SJCRH30 (cell line): ENCODE results near the gene MAGEF1. TPM values are rescaled to one million over a fixed set of nuclear protein-coding genes. Genes with fewer than 3 reads are reported as not detected.

Source experiments
- DNase-seq, 2 experiments: peaks; one replicate each; pipeline ENCODE4 v3.0.0-alpha.2; 2015 to 2020
- H3K27ac ChIP-seq: fragments of 250-450 bp; sonication (Bioruptor Pico); 2 replicates; pipeline ENCODE4 v1.5.1; 2020; ENCODE audit warnings: mild to moderate bottlenecking, moderate library complexity
- H3K27me3 ChIP-seq: fragments of 250-450 bp; sonication (Bioruptor Pico); 2 replicates; pipeline ENCODE4 v1.5.1; 2020; ENCODE audit warnings: mild to moderate bottlenecking, moderate library complexity
- H3K36me3 ChIP-seq: fragments of 250-450 bp; sonication (Bioruptor Pico); 2 replicates; pipeline ENCODE4 v1.5.1; 2020; ENCODE audit warnings: mild to moderate bottlenecking, moderate library complexity
- H3K4me1 ChIP-seq: fragments of 250-450 bp; sonication (Bioruptor Pico); 2 replicates; pipeline ENCODE4 v1.5.1; 2020; ENCODE audit warnings: mild to moderate bottlenecking, moderate library complexity
- H3K4me3 ChIP-seq: fragments of 250-450 bp; sonication (Bioruptor Pico); 2 replicates; pipeline ENCODE4 v1.5.1; 2020; ENCODE audit warnings: mild to moderate bottlenecking, moderate library complexity
- H3K9me3 ChIP-seq: fragments of 250-450 bp; sonication (Bioruptor Pico); replicated peaks from 2 replicates; pipeline ENCODE4 v1.5.1; 2020; ENCODE audit warnings: mild to moderate bottlenecking, moderate library complexity
- total RNA-seq: library from RNA; depleted of rRNA; stranded (reverse); fragments of >200 nt; shearing (Covaris generic); gene quantifications from 2 replicates; pipeline ENCODE4 v1.2.3, GENCODE V29; 2014

The MAGEF1 gene
- total RNA-seq, 1 experiment from 2014 or later: 58.7 TPM

DNA sequence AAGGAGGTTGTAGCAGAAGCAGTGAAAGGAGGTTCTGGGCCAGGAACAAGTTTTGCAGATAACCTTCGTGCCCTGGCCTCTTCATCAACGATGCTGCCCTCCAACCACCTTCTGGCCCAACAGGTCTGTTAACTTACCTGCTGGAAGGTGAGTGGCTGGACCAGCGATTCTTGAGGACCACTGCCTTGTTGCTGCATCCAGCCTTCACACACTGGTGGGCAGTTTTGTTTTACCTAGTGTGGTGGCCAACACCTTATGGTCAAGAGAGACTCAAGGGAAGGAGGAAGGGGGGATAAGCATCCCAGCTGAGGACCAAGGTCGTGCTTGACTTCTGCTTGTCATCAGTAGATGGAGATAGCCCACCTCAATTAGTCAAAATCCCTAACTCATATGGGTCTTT is 7.8 kb upstream of the MAGEF1 start:
- Histone ChIP-seq H3K4me1 (peaks cover 22% of the 10 kb centered on the region), H3K27ac (no peak overlapping the region), H3K36me3 (no peaks in the 10 kb centered on the region), H3K27me3 (no peaks in the 10 kb centered on the region), H3K4me3 (no peak overlapping the region), H3K9me3 (no peaks in the 10 kb centered on the region)
- no peak for DNase-seq

GRCh38 chr3:184718431-184718830 is 6.6 kb upstream of the MAGEF1 start:
- H3K4me3 ChIP-seq: no peak overlapping the region
- no peaks in the 10 kb centered on the region for H3K36me3 ChIP-seq
- peaks cover 22% of the 10 kb centered on the region for H3K4me1 ChIP-seq
- H3K27ac ChIP-seq: no peak overlapping the region
- DNase-seq: no peak
- no peaks in the 10 kb centered on the region for H3K27me3 ChIP-seq
- H3K9me3 ChIP-seq: no peaks in the 10 kb centered on the region

DNA sequence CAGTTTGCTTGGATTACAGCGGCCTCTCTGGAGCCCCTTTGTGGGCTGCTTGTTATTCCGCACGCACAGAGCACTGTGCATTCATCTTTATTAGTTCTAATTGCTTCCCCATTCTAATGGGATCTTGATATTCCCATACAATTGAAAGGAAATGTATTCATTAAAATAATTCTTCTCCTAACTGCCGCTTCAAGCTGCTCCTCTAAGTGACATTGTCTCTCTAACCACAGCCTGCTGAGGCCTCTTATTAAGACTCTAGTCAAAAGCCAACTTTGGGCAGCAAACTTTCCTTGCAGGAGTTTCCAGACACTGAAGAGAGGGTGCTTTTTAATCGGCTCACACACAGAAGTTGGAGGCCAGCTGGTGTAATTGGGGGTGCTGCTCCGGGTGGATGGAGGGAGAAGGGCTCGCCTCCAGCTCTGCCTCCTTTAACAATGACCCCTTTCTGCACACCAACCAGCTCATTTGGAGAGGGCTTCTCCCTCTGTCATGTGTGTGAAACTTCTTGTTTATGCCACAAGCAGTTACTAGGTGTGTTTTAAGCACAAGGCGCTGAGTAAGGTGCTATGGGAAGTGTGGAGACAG is 5.6 kb upstream of the MAGEF1 start:
- Histone ChIP-seq H3K9me3 (no peaks in the 10 kb centered on the region), H3K27me3 (no peaks in the 10 kb centered on the region), H3K36me3 (no peaks in the 10 kb centered on the region), H3K4me1 (peaks cover 22% of the 10 kb centered on the region), H3K27ac (peak overlapping the region; percentile 74), H3K4me3 (peak overlapping the region; percentile 51)
- DNase-seq: peak in 1 of 2 experiments; percentile 42

- H3K27ac ChIP-seq: peak overlapping the region; percentile 74
- H3K36me3 ChIP-seq: no peaks in the 10 kb centered on the region
- peak; percentile 59 to 70 for DNase-seq
- peak overlapping the region; percentile 51 for H3K4me3 ChIP-seq
- H3K27me3 ChIP-seq: no peaks in the 10 kb centered on the region
- H3K9me3 ChIP-seq: no peaks in the 10 kb centered on the region
- H3K4me1 ChIP-seq: peaks cover 22% of the 10 kb centered on the region
These were observed 4.9 kb upstream of the MAGEF1 start for GRCh38 chr3:184716622-184717398.

- Histone ChIP-seq H3K9me3 (no peaks in the 10 kb centered on the region), H3K4me3 (no peak overlapping the region), H3K36me3 (no peaks in the 10 kb centered on the region), H3K4me1 (peaks cover 22% of the 10 kb centered on the region), H3K27me3 (no peaks in the 10 kb centered on the region), H3K27ac (peak overlapping the region; percentile 74; the same call in 1 of the 2 replicates)
- DNase-seq: no peak
These were observed 4.2 kb upstream of the MAGEF1 start for GRCh38 chr3:184715943-184716621.

DNA sequence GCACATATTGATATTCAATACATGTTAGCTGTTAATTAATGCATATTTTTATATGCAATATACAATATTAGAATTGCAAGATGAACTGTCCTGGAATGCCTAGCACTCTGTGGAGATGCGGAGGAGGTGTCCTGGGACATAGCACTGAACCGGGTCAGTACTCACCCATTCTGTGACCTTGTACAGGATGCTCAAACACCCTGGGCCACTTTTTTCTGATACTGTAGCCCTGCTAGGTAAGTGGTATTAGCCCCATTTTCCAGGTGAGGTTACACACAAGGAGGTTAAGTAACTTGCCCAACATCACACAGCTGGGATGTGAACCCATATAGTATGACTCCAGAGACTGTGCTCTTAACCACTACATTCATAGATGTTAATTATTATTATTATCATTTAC is 1.7 kb upstream of the MAGEF1 start:
- Histone ChIP-seq H3K4me1 (peaks cover 22% of the 10 kb centered on the region), H3K36me3 (peaks cover 17% of the 10 kb centered on the region), H3K27me3 (no peaks in the 10 kb centered on the region), H3K9me3 (no peaks in the 10 kb centered on the region), H3K27ac (no peak overlapping the region), H3K4me3 (no peak overlapping the region)
- no peak for DNase-seq

GRCh38 chr3:184713040-184713355 is 1.1 kb upstream of the MAGEF1 start:
- no peak overlapping the region for H3K4me3 ChIP-seq
- H3K27ac ChIP-seq: no peak overlapping the region
- peaks cover 18% of the 10 kb centered on the region for H3K4me1 ChIP-seq
- no peaks in the 10 kb centered on the region for H3K27me3 ChIP-seq
- DNase-seq: no peak
- H3K9me3 ChIP-seq: no peaks in the 10 kb centered on the region
- peaks cover 20% of the 10 kb centered on the region for H3K36me3 ChIP-seq

DNA sequence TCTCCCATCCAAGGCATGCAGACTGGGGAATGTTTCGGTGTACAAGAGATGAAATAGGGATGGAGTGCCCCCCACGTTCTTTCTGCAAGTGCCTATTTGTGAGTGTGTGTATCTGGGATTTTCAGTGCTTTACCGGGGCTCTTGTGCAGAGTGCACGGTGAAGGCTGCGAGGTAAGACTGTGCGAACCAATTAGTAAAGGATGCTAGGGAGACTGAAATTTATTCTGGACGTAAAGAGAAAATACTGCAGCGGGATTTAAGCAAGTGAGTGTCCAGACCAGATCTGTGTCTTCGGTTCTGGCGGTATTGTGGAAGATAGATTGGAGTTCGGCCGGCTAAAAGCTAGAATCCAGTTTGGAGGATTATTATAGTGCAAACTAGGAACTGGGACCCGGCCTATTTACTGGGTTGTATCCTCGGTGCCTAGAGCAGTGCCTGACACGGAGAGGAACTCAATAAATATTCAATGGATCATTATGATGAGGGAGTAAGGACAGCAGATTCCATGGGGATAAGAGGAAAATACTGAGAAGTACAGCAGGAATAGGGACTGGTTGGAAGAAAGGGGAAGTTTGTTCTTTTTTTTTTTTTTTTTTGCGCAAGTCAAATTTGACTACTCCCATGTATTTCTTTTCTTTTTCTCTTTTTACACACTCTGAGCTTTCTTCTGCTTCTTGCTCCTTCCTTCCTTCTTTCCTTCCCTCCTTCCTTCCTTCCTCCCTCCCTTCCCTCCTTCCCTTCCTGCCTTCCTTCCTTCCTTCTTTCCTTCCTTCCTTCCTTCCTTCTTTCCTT is 580 bp upstream of the MAGEF1 start:
- Histone ChIP-seq H3K36me3 (peaks cover 20% of the 10 kb centered on the region), H3K4me3 (peak overlapping the region; percentile 83), H3K27me3 (no peaks in the 10 kb centered on the region), H3K27ac (no peak overlapping the region; the same call in 1 of the 2 replicates), H3K4me1 (peaks cover 13% of the 10 kb centered on the region), H3K9me3 (no peaks in the 10 kb centered on the region)
- DNase-seq: no peak

DNA sequence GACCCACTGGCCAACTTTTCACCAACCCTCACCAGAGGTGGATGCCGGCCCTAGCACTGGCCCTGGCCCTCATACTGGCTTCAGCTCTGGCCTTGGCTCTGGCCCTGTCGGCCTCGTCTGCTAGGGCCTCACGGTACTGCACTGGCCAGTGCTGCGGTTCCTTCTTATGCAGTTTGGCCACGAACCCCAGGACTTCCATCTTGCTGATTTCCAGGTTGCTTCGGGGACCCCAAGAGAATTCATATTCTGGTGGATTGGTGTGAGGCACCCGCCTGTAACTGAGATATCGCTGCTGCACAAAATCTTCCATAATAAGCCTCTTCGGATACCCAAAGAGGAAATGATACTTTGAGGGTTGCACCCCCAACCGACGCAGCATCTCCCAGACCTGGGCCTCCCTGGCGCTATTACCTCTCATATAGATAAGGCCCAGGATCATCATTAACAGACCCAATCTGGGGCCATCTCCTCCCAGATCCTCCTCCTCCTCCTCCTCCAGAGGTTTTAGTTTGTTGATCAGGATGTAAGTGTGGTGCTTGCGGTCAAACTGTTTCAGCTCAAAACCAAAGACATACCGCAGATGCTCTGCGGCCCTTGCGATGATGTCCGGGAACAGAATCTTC is 883 bp downstream of the MAGEF1 start:
- Histone ChIP-seq H3K27ac (peak overlapping the region; percentile 82), H3K27me3 (no peaks in the 10 kb centered on the region), H3K36me3 (peaks cover 20% of the 10 kb centered on the region), H3K9me3 (0 out of 2 replicates have a peak, but pooled peaks cover 4% of the 10 kb centered on the region), H3K4me1 (0 out of 2 replicates have a peak, but pooled peaks cover under 1% of the 10 kb centered on the region), H3K4me3 (peak overlapping the region; percentile 83)
- DNase-seq: peak in 1 of 2 experiments; percentile 38

GRCh38 chr3:184703657-184704056 is 8.2 kb downstream of the MAGEF1 start:
- no peak for DNase-seq
- Histone ChIP-seq H3K27ac (no peak overlapping the region), H3K9me3 (0 out of 2 replicates have a peak, but pooled peaks cover 8% of the 10 kb centered on the region), H3K4me1 (no peaks in the 10 kb centered on the region; the same call in 1 of the 2 replicates), H3K27me3 (no peaks in the 10 kb centered on the region), H3K36me3 (peaks cover 3% of the 10 kb centered on the region; the same call in 1 of the 2 replicates), H3K4me3 (no peak overlapping the region)

GRCh38 chr3:184700759-184701158 is 11.1 kb downstream of the MAGEF1 start:
- Histone ChIP-seq H3K36me3 (no peaks in the 10 kb centered on the region), H3K4me1 (no peaks in the 10 kb centered on the region; the same call in 1 of the 2 replicates), H3K27ac (no peak overlapping the region), H3K9me3 (0 out of 2 replicates have a peak, but pooled peaks cover 3% of the 10 kb centered on the region), H3K4me3 (no peak overlapping the region), H3K27me3 (no peaks in the 10 kb centered on the region)
- no peak for DNase-seq

- DNase-seq: no peak
- no peak overlapping the region for H3K27ac ChIP-seq
- H3K9me3 ChIP-seq: 0 out of 2 replicates have a peak, but pooled peaks cover 3% of the 10 kb centered on the region
- no peak overlapping the region for H3K4me3 ChIP-seq
- H3K27me3 ChIP-seq: no peaks in the 10 kb centered on the region
- no peaks in the 10 kb centered on the region for H3K36me3 ChIP-seq
- H3K4me1 ChIP-seq: peaks cover 10% of the 10 kb centered on the region
These were observed 14.0 kb downstream of the MAGEF1 start for GRCh38 chr3:184697845-184698244.

GRCh38 chr3:184696697-184697096 is 15.2 kb downstream of the MAGEF1 start:
- Histone ChIP-seq H3K27ac (no peak overlapping the region), H3K4me3 (no peak overlapping the region), H3K27me3 (no peaks in the 10 kb centered on the region), H3K36me3 (no peaks in the 10 kb centered on the region), H3K9me3 (0 out of 2 replicates have a peak, but pooled peaks cover 3% of the 10 kb centered on the region), H3K4me1 (peaks cover 21% of the 10 kb centered on the region)
- no peak for DNase-seq

GRCh38 chr3:184694716-184695115 is 17.1 kb downstream of the MAGEF1 start:
- Histone ChIP-seq H3K4me3 (no peak overlapping the region), H3K27ac (no peak overlapping the region), H3K4me1 (peaks cover 29% of the 10 kb centered on the region), H3K27me3 (no peaks in the 10 kb centered on the region), H3K9me3 (no peaks in the 10 kb centered on the region), H3K36me3 (no peaks in the 10 kb centered on the region)
- DNase-seq: no peak
